ENCODE data around the gene DOCK1.

- TF ChIP-seq CTCF (conservative IDR thresholded peaks at IDR 0.05 in 1 of 2, IDR thresholded peaks at IDR 0.05 in 1 of 2; ENCODE audit: low read depth in 1 of 2, low read length in 2 of 2) (no peak), EZH2 (IDR thresholded peaks at IDR 0.05; ENCODE audit: low read length, missing control alignments) (no peak)
Measured at GRCh38 chr10:127500127-127500526, 594.9 kb downstream of the DOCK1 start.

Measured in fibroblast of lung (primary cell).